DOHH2 (cell line): ENCODE data around the gene KLK7.

Experiments used
- H3F3A ChIP-seq: fragments of 200-600 bp; sonication (generic), shearing (Covaris generic); 2 replicates; pipeline ENCODE4 v1.6.0; 2016; ENCODE audit warnings: antibody characterized with exemption, mild to moderate bottlenecking; ENCODE audit not compliant: control insufficient read depth, insufficient read depth
- H3K27ac ChIP-seq: fragments of 200-600 bp; sonication (generic); 2 replicates; pipeline ENCODE4 v1.5.1; 2014; ENCODE audit warnings: low read depth, mild to moderate bottlenecking, low read length, moderate library complexity
- H3K27me3 ChIP-seq: fragments of 200-600 bp; sonication (generic); 2 replicates; pipeline ENCODE4 v1.6.1; 2014; ENCODE audit warnings: mild to moderate bottlenecking, low read length, mixed read lengths; ENCODE audit not compliant: control insufficient read depth
- H3K36me3 ChIP-seq: fragments of 200-600 bp; sonication (generic); 2 replicates; pipeline ENCODE4 v1.6.1; 2014; ENCODE audit warnings: mild to moderate bottlenecking, low read length, moderate library complexity, mixed read lengths; ENCODE audit not compliant: control insufficient read depth
- H3K4me1 ChIP-seq: fragments of 200-600 bp; sonication (generic); 2 replicates; pipeline ENCODE4 v1.6.1; 2014; ENCODE audit warnings: mild to moderate bottlenecking, low read length, mixed read lengths; ENCODE audit not compliant: control insufficient read depth
- H3K4me2 ChIP-seq: fragments of 200-600 bp; sonication (generic); 2 replicates; pipeline ENCODE4 v1.6.0; 2014; ENCODE audit warnings: mild to moderate bottlenecking, low read length, moderate library complexity
- H3K4me3 ChIP-seq: fragments of 200-600 bp; sonication (generic); 2 replicates; pipeline ENCODE4 v1.5.1; 2014; ENCODE audit warnings: mild to moderate bottlenecking, low read length, mixed read lengths
- H3K79me2 ChIP-seq: fragments of 200-600 bp; sonication (generic); 2 replicates; pipeline ENCODE4 v1.6.1; 2014; ENCODE audit warnings: mild to moderate bottlenecking, low read length, mixed read lengths; ENCODE audit not compliant: control insufficient read depth
- H3K9me2 ChIP-seq: fragments of 200-600 bp; sonication (generic); replicated peaks from 2 replicates; pipeline ENCODE4 v1.6.1; 2014; ENCODE audit warnings: mild to moderate bottlenecking, low read length, mixed read lengths; ENCODE audit not compliant: control insufficient read depth
- H3K9me3 ChIP-seq: fragments of 200-600 bp; sonication (generic); 2 replicates; pipeline ENCODE4 v1.6.1; 2014; ENCODE audit warnings: antibody characterized with exemption, low read length, mixed read lengths; ENCODE audit not compliant: control insufficient read depth, insufficient read depth
- H4K20me1 ChIP-seq: fragments of 200-600 bp; sonication (generic); 2 replicates; pipeline ENCODE4 v1.6.0; 2014; ENCODE audit warnings: low read depth, mild to moderate bottlenecking, antibody characterized with exemption, low read length, moderate library complexity; ENCODE audit not compliant: control insufficient read depth, insufficient read depth
- EZH2phosphoT487 ChIP-seq: fragments of 200-600 bp; sonication (generic); IDR thresholded peaks from 2 replicates; pipeline ENCODE4 v1.6.1; 2017; ENCODE audit warnings: borderline replicate concordance, mild to moderate bottlenecking, antibody characterized with exemption, low read length, moderate library complexity, mixed read lengths
- TF ChIP-seq, protein P1 (sequence below): fragments of 200-600 bp; sonication (generic); IDR thresholded peaks from one replicate; pipeline ENCODE4 v1.5.1; 2014; ENCODE audit warnings: antibody characterized with exemption, mild to moderate bottlenecking, low read depth, low read length; ENCODE audit not compliant: poor library complexity, severe bottlenecking

The KLK7 gene

DNA sequence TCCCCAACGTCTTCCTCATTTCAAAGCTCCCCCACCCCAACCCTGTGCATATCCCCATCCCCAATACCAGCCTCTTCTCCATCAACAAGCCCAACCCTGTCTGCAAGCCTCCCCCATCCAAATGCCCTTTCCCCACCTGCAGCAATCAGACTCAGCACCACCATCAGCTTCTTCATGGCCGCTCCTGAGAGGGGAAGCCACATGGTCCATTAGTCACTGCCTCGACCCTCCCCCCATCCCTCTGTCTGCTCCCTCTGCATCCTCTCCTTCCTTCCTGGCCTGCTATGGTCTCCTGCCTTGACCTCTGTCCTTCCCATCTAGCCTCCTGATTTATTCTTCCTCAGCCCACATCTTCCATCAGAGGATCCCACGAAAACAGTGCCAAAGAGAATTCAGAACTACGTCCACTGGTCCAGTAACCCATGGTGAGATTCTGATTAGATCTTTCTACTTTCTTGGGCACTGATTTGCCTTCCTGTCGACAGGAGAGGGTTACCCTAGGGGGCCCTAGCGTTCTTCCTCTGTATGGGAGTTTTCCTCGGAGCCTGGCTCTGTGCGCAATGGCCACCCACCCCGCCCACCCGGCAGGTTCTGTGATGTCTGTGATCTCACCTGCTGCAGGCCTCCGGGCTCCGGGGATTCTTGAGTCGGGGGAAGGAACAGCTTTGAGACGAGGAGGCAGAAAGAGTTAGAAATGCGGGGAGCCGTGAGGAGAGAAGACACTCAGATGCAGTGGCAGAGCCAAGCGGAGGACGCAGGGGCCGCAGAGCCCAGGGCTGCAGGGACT lies 15.6 kb downstream of the KLK7 start:
- no peak for TF ChIP-seq EZH2phosphoT487
- TF ChIP-seq, protein P1, sequence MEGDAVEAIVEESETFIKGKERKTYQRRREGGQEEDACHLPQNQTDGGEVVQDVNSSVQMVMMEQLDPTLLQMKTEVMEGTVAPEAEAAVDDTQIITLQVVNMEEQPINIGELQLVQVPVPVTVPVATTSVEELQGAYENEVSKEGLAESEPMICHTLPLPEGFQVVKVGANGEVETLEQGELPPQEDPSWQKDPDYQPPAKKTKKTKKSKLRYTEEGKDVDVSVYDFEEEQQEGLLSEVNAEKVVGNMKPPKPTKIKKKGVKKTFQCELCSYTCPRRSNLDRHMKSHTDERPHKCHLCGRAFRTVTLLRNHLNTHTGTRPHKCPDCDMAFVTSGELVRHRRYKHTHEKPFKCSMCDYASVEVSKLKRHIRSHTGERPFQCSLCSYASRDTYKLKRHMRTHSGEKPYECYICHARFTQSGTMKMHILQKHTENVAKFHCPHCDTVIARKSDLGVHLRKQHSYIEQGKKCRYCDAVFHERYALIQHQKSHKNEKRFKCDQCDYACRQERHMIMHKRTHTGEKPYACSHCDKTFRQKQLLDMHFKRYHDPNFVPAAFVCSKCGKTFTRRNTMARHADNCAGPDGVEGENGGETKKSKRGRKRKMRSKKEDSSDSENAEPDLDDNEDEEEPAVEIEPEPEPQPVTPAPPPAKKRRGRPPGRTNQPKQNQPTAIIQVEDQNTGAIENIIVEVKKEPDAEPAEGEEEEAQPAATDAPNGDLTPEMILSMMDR, result no peak
- no peaks in the 10 kb centered on the region for H3K27me3 ChIP-seq
- no peaks in the 10 kb centered on the region for H3F3A ChIP-seq
- H4K20me1 ChIP-seq, result no peaks in the 10 kb centered on the region
- H3K79me2 ChIP-seq, result no peaks in the 10 kb centered on the region
- no peak overlapping the region for H3K4me2 ChIP-seq
- H3K9me2 ChIP-seq, result no peaks in the 10 kb centered on the region
- no peaks in the 10 kb centered on the region for H3K4me1 ChIP-seq
- H3K36me3 ChIP-seq, result no peaks in the 10 kb centered on the region
- H3K4me3 ChIP-seq, result no peak overlapping the region
- no peaks in the 10 kb centered on the region for H3K9me3 ChIP-seq
- no peak overlapping the region for H3K27ac ChIP-seq

DNA sequence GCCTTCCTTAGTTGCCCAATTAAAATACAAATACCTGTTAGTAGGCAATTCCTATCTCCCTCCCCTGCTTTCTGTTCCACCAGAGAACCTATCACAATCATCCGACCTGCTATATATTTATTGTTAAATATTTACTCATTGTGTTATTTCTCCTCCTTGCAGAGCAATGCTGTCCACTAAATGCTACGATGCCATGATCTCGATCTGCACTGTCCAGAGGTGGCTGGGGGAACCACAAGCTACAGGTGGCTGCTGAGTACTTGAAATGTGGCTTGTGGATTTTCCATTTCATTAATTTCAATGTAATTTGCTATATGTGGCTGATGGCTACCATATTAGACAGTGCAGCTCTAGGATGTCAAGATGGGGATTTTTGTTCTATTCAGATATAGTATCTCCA lies 19.5 kb downstream of the KLK7 start:
- no peaks in the 10 kb centered on the region for H3K9me2 ChIP-seq
- TF ChIP-seq EZH2phosphoT487, result no peak
- TF ChIP-seq, protein P1, result no peak
- H3K9me3 ChIP-seq, result peaks cover 8% of the 10 kb centered on the region; the same call in 1 of the 2 replicates
- H4K20me1 ChIP-seq, result no peaks in the 10 kb centered on the region
- no peak overlapping the region for H3K4me3 ChIP-seq
- no peaks in the 10 kb centered on the region for H3K4me1 ChIP-seq
- no peaks in the 10 kb centered on the region for H3F3A ChIP-seq
- no peak overlapping the region for H3K27ac ChIP-seq
- H3K27me3 ChIP-seq, result no peaks in the 10 kb centered on the region
- no peak overlapping the region for H3K4me2 ChIP-seq
- H3K36me3 ChIP-seq, result no peaks in the 10 kb centered on the region
- no peaks in the 10 kb centered on the region for H3K79me2 ChIP-seq

- Histone ChIP-seq H3K4me2 (no peak overlapping the region), H3K27ac (no peak overlapping the region), H3K4me1 (no peaks in the 10 kb centered on the region), H3F3A (no peaks in the 10 kb centered on the region), H4K20me1 (no peaks in the 10 kb centered on the region), H3K27me3 (no peaks in the 10 kb centered on the region), H3K9me3 (peaks cover 8% of the 10 kb centered on the region; the same call in 1 of the 2 replicates), H3K4me3 (no peak overlapping the region), H3K36me3 (no peaks in the 10 kb centered on the region), H3K9me2 (no peaks in the 10 kb centered on the region), H3K79me2 (no peaks in the 10 kb centered on the region)
- TF ChIP-seq, protein P1, result no peak
- no peak for TF ChIP-seq EZH2phosphoT487
Measured at GRCh38 chr19:50963381-50963780, 20.3 kb downstream of the KLK7 start.
